Fibroblast of peridontal ligament (primary cell): Measurements from ENCODE around the gene MEIKIN.
"Not testable (repeated sequence)": the region's sequence is repeated elsewhere in the genome, so short reads cannot be mapped to it uniquely, and the experiment has no call there.

ENCODE experiments used
- DNase-seq: peaks from one replicate; pipeline ENCODE4 v3.0.0-alpha.2; 2010; ENCODE audit errors: extremely low read depth

Gene MEIKIN

GRCh38 chr5:131913603-131914002 lies 31.9 kb downstream of the MEIKIN start:
- DNase-seq = no peak

- no peak for DNase-seq
These were observed 38.8 kb downstream of the MEIKIN start for GRCh38 chr5:131906668-131907067.

- not testable (repeated sequence) for DNase-seq
These were observed 43.2 kb downstream of the MEIKIN start for GRCh38 chr5:131902266-131902665.

GRCh38 chr5:131899686-131900085 lies 45.8 kb downstream of the MEIKIN start:
- peak; percentile 24 for DNase-seq

GRCh38 chr5:131883984-131884383 lies 61.5 kb downstream of the MEIKIN start:
- no peak for DNase-seq

GRCh38 chr5:131879705-131880104 lies 65.8 kb downstream of the MEIKIN start:
- no peak for DNase-seq

- DNase-seq = no peak
These were observed 67.6 kb downstream of the MEIKIN start for GRCh38 chr5:131877873-131878272.

GRCh38 chr5:131871251-131871650 lies 74.2 kb downstream of the MEIKIN start:
- not testable (repeated sequence) for DNase-seq

GRCh38 chr5:131867524-131867923 lies 77.9 kb downstream of the MEIKIN start:
- DNase-seq = no peak

- no peak for DNase-seq
These were observed 81.8 kb downstream of the MEIKIN start for GRCh38 chr5:131863700-131864099.

GRCh38 chr5:131857388-131857787 lies 88.1 kb downstream of the MEIKIN start:
- no peak for DNase-seq

- no peak for DNase-seq
These were observed 90.0 kb downstream of the MEIKIN start for GRCh38 chr5:131855452-131855851.

- peak; percentile 20 for DNase-seq
These were observed 91.3 kb downstream of the MEIKIN start for GRCh38 chr5:131854134-131854533.

- DNase-seq = peak; percentile 3
These were observed 96.8 kb downstream of the MEIKIN start for GRCh38 chr5:131848662-131849061.

GRCh38 chr5:131846536-131846935 lies 98.9 kb downstream of the MEIKIN start:
- DNase-seq = no peak

GRCh38 chr5:131845828-131846227 lies 99.6 kb downstream of the MEIKIN start:
- DNase-seq = no peak

GRCh38 chr5:131842971-131843370 lies 102.5 kb downstream of the MEIKIN start:
- not testable (repeated sequence) for DNase-seq

GRCh38 chr5:131832702-131833101 lies 112.8 kb downstream of the MEIKIN start:
- DNase-seq = not testable (repeated sequence)

GRCh38 chr5:131825404-131826013 lies 120.0 kb downstream of the MEIKIN start:
- no peak for DNase-seq

GRCh38 chr5:131824631-131825030 lies 120.8 kb downstream of the MEIKIN start:
- DNase-seq = no peak

GRCh38 chr5:131821221-131821620 lies 124.2 kb downstream of the MEIKIN start:
- DNase-seq = peak; percentile 44

GRCh38 chr5:131818001-131818724 lies 127.3 kb downstream of the MEIKIN start:
- DNase-seq = no peak

- peak; percentile 78 for DNase-seq
These were observed 130.5 kb downstream of the MEIKIN start for GRCh38 chr5:131814990-131815389.
